ENCODE results near the gene GALNT2.

The GALNT2 gene

GRCh38 chr1:230131457-230131856, 64.4 kb downstream of the GALNT2 start:
- no peak for DNase-seq

- no peak for DNase-seq
Measured at GRCh38 chr1:230132758-230133157, 65.7 kb downstream of the GALNT2 start.

- DNase-seq: no peak
Measured at GRCh38 chr1:230135726-230136125, 68.7 kb downstream of the GALNT2 start.

GRCh38 chr1:230136453-230137336, 69.7 kb downstream of the GALNT2 start:
- peak; percentile 44 for DNase-seq

GRCh38 chr1:230137337-230137815, 70.3 kb downstream of the GALNT2 start:
- DNase-seq: peak; percentile 50

- DNase-seq: no peak
Measured at GRCh38 chr1:230138561-230139239, 71.7 kb downstream of the GALNT2 start.

- DNase-seq: no peak
Measured at GRCh38 chr1:230139315-230139714, 72.3 kb downstream of the GALNT2 start.

- DNase-seq: no peak
Measured at GRCh38 chr1:230139741-230140140, 72.7 kb downstream of the GALNT2 start.

- DNase-seq: peak; percentile 63
Measured at GRCh38 chr1:230140221-230141020, 73.4 kb downstream of the GALNT2 start.

- peak; percentile 79 for DNase-seq
Measured at GRCh38 chr1:230141021-230141648, 74.1 kb downstream of the GALNT2 start.

- DNase-seq: no peak
Measured at GRCh38 chr1:230141797-230142607, 75.0 kb downstream of the GALNT2 start.

GRCh38 chr1:230142608-230143210, 75.7 kb downstream of the GALNT2 start:
- DNase-seq: no peak

GRCh38 chr1:230143534-230143933, 76.5 kb downstream of the GALNT2 start:
- no peak for DNase-seq

- DNase-seq: no peak
Measured at GRCh38 chr1:230144010-230144614, 77.1 kb downstream of the GALNT2 start.

- DNase-seq: no peak
Measured at GRCh38 chr1:230144758-230145504, 77.9 kb downstream of the GALNT2 start.

GRCh38 chr1:230145505-230145899, 78.5 kb downstream of the GALNT2 start:
- no peak for DNase-seq

GRCh38 chr1:230145953-230146476, 79.0 kb downstream of the GALNT2 start:
- no peak for DNase-seq

GRCh38 chr1:230146709-230147108, 79.7 kb downstream of the GALNT2 start:
- DNase-seq: no peak

Measured in fibroblast of skin of back (primary cell).